SW 1271 (cell line): ENCODE data around the gene SLC5A4.
"Not testable (repeated sequence)": the region's sequence is repeated elsewhere in the genome, so short reads cannot be mapped to it uniquely, and the experiment has no call there.

Experiments
- DNase-seq, 2 experiments: peaks; one replicate each; lab custom pipeline; 2025; lab: John Stamatoyannopoulos, UW

Gene SLC5A4

DNA sequence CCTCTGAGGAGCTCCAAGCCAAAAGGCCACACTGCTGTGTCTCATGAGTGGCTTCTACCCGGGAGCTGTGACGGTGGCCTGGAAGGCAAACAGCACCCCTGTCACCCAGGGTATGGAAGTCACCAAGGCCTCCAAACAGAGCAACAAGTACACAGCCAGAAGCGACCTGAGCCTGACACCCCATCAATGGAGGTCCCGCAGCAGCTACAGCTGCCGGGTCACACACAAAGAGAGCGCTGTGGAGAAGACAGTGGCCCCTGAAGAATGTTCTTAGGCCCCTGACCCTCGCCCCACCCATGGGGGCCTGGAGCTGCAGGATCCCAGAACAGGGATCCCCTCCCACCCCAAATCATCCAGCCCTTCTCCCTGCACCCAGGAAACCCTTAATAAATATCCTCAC is 55.2 kb downstream of the SLC5A4 start:
- DNase-seq, result no peak

DNA sequence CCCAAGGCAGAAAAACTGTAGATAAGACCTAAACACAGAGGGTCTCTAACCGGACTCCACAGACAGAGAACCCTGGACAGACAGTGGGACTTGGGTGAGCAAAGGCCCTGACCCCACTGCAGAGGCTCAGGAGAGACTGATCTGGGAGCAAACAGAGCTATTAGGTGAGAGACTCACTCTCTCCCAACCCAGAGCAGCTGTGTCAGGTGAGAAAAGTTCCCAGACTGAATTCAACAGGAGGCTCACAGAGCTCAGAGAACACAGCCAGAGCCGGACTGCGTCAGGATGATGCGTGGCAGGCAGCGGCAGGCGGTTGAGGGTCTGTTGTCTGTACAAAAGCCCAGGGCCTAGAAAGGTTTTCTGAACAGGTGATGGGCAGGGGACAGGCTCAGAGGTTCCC is 55.8 kb downstream of the SLC5A4 start:
- no peak for DNase-seq

- not testable (repeated sequence) for DNase-seq
Measured at GRCh38 chr22:32197553-32198226, 57.5 kb downstream of the SLC5A4 start.

GRCh38 chr22:32195900-32196299 is 59.2 kb downstream of the SLC5A4 start:
- not testable (repeated sequence) for DNase-seq

- not testable (repeated sequence) for DNase-seq
Measured at GRCh38 chr22:32193346-32193745, 61.8 kb downstream of the SLC5A4 start.

DNA sequence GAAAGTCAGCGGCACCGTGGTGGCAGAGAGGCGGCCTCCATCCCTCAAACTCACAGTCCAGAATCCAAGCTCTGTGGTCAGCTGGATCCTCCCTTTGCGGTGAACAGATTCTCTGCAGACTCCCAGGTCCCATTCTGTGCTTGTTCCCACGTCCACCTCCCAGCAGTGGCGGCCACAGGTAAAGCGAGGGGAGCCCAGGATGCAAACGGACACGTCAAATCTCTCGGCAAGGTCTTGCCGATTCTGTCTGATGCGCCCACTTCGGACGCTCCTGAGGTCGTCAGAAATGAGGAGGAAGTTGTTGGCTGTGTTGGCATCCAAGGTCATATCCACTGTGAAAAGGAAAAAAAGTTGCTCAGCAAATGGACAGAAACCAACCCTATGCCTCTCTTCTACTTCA is 64.1 kb downstream of the SLC5A4 start:
- DNase-seq, result not testable (repeated sequence)

DNA sequence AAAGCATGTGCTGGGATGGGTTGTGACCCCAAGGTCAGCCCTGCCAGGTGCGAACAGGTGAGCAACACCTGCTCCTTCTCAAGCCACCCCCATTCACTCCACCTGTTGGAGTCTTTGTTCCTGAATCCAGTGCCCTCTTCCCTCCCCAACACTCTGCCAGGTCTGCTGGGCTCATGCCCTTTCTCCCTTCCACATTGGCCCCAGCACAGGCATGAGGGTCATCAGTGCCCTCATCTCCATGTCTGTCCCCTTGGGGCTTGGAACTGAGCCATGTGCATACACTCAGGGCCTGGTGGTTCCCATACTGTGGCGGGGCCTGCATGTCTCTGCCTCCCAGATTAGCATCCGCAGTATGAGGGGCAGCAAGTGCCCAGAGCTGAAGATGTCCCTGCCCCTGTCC is 69.3 kb downstream of the SLC5A4 start:
- DNase-seq, result no peak

GRCh38 chr22:32183625-32184024 is 71.5 kb downstream of the SLC5A4 start:
- no peak for DNase-seq

- DNase-seq, result no peak
Measured at GRCh38 chr22:32181043-32181442, 74.1 kb downstream of the SLC5A4 start.

DNA sequence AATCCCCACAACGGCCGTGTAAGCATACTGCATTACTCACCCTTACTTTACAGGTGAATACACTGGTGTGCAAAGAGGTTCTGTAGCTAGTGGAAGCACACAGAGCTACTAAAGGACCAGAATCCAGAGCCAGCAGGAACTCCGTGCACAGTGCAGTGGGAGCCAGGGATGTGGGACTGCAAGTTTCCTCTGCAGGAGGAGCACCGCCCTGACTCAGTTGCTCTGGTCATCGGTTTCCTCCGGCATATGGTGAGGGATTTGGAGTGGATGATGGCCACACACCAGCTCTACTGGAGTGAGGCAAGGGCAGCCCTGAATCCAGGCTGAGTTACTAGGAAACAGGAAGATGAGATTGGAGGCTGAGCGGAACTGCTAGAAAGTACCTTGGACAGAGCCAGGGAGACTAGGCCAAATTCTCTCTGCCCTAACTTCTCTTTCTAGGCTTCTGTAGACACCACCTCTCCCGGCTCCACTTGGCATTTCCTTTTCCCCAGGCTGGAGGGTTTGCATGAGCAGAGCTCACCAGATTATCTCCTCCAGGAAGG is 77.9 kb downstream of the SLC5A4 start:
- no peak for DNase-seq

DNA sequence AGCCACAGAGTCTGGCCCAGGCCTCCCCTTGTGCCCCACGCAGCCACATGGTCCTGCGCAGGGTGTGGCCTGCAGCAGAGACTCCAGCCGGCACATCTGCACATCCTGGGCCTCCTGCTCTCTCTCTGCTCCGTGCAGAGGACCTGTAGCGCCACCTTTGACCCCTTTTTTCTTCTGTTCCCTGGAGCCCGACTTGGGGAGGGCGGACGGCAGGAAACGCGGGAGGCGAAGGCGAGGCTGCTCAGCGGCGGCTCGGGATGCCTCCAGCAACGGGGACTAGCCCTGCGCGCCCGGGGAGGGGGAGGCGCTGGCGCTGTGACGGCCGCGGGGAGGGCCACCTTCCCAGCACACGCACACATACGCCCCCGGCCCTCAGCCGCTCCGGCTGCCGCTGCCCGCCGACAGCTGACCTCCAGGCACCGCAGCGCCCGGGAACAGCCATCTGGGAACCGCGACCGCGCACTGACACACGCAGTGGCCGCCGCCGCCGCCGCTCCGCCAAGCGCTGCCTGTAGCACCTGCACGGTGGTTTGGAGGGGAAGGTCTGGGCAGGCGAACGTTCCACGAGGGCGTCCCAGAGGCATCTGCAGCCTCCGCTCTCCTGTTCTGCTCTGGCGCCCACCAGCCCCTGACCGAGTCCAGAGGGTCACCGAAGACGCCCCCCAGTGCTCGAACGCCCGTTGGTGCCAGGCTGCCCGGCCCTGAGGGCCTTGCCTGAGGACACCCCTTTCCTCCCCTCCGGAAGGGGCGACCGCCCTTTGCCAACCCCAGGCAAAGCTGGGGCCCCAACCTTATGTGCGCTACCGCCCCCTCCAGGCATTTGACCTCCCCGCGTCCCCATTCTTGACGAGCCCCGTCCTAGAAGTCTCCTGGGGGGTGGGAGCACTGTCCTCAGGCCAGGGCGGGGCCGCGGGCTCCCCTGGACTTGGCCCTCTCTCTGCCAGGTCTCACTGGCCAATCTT is 79.2 kb downstream of the SLC5A4 start:
- no peak for DNase-seq

DNA sequence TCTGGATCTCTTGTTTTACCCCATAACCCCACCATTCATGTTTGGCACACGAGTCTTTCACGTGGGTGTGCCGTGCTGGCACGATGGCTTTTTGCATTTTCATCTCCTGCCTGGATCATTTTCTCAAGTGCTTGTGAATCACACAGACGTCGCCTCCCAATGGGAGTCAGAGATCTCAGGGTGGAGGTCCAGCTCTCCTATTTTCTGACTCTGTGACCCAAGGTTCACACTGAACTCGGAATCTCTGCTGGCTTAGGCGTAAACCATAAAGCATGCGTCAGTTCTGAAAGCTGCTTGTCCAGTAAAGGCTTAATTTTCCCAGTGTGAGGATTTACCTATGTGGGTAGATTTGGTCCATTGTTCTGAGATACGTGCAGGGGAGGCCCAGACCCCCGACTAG is 80.0 kb downstream of the SLC5A4 start:
- no peak for DNase-seq
